HepG2 (cell line): ENCODE data around the gene POLA1. TPM values are rescaled to one million over a fixed set of nuclear protein-coding genes. Genes with fewer than 3 reads are reported as not detected.

ENCODE experiments used
- ATAC-seq: fragments of 200-7000 bp; cut with Tn5 transposase; 3 replicates; pipeline ENCODE4 v1.9.1; 2020; ENCODE audit warnings: mild to moderate bottlenecking, moderate library complexity
- BruUV-seq: library from RNA; stranded (reverse); fragments of 400-500 nt; replicated peaks from 2 replicates; lab custom pipeline; 2021; lab: Mats Ljungman, UMichigan
- CTCF ChIA-PET: fragments of 300-600 bp; formaldehyde crosslinking; extraction: SDS; loops from one replicate; lab custom pipeline; 2021; ENCODE audit warnings: low total read pairs, inconsistent platforms, low intra/inter-chr PET ratio; lab: Yijun Ruan, JAX
- POLR2A ChIA-PET: fragments of 350-600 bp; sonication (Branson Sonifier 250); formaldehyde crosslinking; loops from one replicate; lab custom pipeline; 2020; ENCODE audit warnings: antibody characterized with exemption, inconsistent platforms; lab: Yijun Ruan, JAX
- DNase-seq: peaks from one replicate; pipeline ENCODE4 v3.0.0-alpha.2; 2015; ENCODE audit warnings: low spot score
- FAIRE-seq: peaks from 3 replicates; lab custom pipeline; 2011; peaks lifted over from hg19 to GRCh38; lab: Jason Lieb, UNC
- H2AFZ ChIP-seq: one replicate; pipeline ENCODE4 v1.6.1; 2011; ENCODE audit warnings: low read length, inconsistent platforms
- H3K27ac ChIP-seq: fragments of 300-600 bp; 3 replicates; pipeline ENCODE4 v1.8.0; 2011; ENCODE audit warnings: mixed run types, mild to moderate bottlenecking, mixed read lengths, low read length, inconsistent platforms; ENCODE audit not compliant: insufficient read depth; ENCODE audit errors: extremely low read length
- H3K27me3 ChIP-seq, 2 experiments: fragments of 200-600 bp in 1 of 2; 2 replicates in 1 of 2; 3 replicates in 1 of 2; pipeline versions ENCODE4 v1.6.0 to v1.8.0; 2011; ENCODE audit warnings: low read length in 2 of 2, mild to moderate bottlenecking in 2 of 2, moderate library complexity in 2 of 2, inconsistent platforms in 1 of 2; ENCODE audit not compliant: insufficient read depth in 2 of 2, control insufficient read depth in 1 of 2
- H3K36me3 ChIP-seq, 2 experiments: fragments of 200-600 bp in 1 of 2; replicated peaks in 1 of 2; 2 replicates in 1 of 2; 3 replicates in 1 of 2; pipeline versions ENCODE4 v1.5.1 to v1.8.0; 2011; ENCODE audit warnings: low read length in 2 of 2, inconsistent platforms in 1 of 2; ENCODE audit not compliant: insufficient read depth in 2 of 2, control insufficient read depth in 1 of 2
- H3K4me1 ChIP-seq: 2 replicates; pipeline ENCODE4 v1.5.1; 2012; ENCODE audit warnings: low read length, inconsistent platforms; ENCODE audit not compliant: insufficient read depth
- H3K4me2 ChIP-seq: 2 replicates; pipeline ENCODE4 v1.6.0; 2011; ENCODE audit warnings: low read depth, low read length, inconsistent platforms
- H3K4me3 ChIP-seq, 3 experiments: fragments of 200-600 bp in 1 of 3; sonication (generic), shearing (Covaris generic) in 1 of 3; replicated peaks in 1 of 3; 2 replicates each; pipeline ENCODE4 v1.5.1; 2011 to 2016; ENCODE audit warnings: low read length in 3 of 3, inconsistent platforms in 2 of 3, low read depth in 2 of 3, mild to moderate bottlenecking in 2 of 3, control low read depth in 1 of 3, mixed read lengths in 1 of 3; ENCODE audit not compliant: insufficient read depth in 1 of 3
- H3K79me2 ChIP-seq: one replicate; pipeline ENCODE4 v1.6.1; 2011; ENCODE audit warnings: low read length, inconsistent platforms; ENCODE audit not compliant: insufficient read depth
- H3K9ac ChIP-seq: 2 replicates; pipeline ENCODE4 v1.6.0; 2011; ENCODE audit warnings: mild to moderate bottlenecking, low read depth, low read length, inconsistent platforms; ENCODE audit not compliant: insufficient read depth
- H3K9me3 ChIP-seq: 2 replicates; pipeline ENCODE4 v1.5.1; 2012; ENCODE audit warnings: mild to moderate bottlenecking, low read length
- H4K20me1 ChIP-seq: 2 replicates; pipeline ENCODE4 v1.6.0; 2011; ENCODE audit warnings: inconsistent platforms, mild to moderate bottlenecking, low read length, moderate library complexity; ENCODE audit not compliant: insufficient read depth
- ARHGAP35 ChIP-seq: sonication (generic); formaldehyde crosslinking; IDR thresholded peaks from 2 replicates; pipeline ENCODE4 v1.9.0; 2022; ENCODE audit warnings: mild to moderate bottlenecking, inconsistent platforms, moderate library complexity, missing genetic modification reagents, borderline replicate concordance
- MTF2 ChIP-seq: sonication (generic); formaldehyde crosslinking; IDR thresholded peaks from 2 replicates; pipeline ENCODE4 v1.5.0; 2020; ENCODE audit warnings: missing genetic modification reagents, borderline replicate concordance
- PHF20 ChIP-seq: sonication (generic); formaldehyde crosslinking; IDR thresholded peaks from 2 replicates; pipeline ENCODE4 v1.5.0; 2020; ENCODE audit warnings: mild to moderate bottlenecking, missing genetic modification reagents
- TCF12 ChIP-seq, 2 experiments: fragments of 450-650 bp in 1 of 2; sonication (generic) in 1 of 2; formaldehyde crosslinking in 1 of 2; IDR thresholded peaks; 2 replicates each; pipeline versions ENCODE4 v1.6.1 to v1.8.0; 2017 to 2022; ENCODE audit warnings: antibody characterized with exemption in 1 of 2, mild to moderate bottlenecking in 1 of 2, missing genetic modification reagents in 1 of 2, moderate library complexity in 1 of 2
- ZC3H4 ChIP-seq: sonication (generic); formaldehyde crosslinking; IDR thresholded peaks from 2 replicates; pipeline ENCODE4 v1.4.0; 2020; ENCODE audit warnings: missing genetic modification reagents, borderline replicate concordance
- ZNF552 ChIP-seq: sonication (generic); formaldehyde crosslinking; IDR thresholded peaks from 2 replicates; pipeline ENCODE4 v1.9.0; 2022; ENCODE audit warnings: missing genetic modification reagents, mild to moderate bottlenecking, borderline replicate concordance
- ZNF564 ChIP-seq: sonication (generic); formaldehyde crosslinking; IDR thresholded peaks from 2 replicates; pipeline ENCODE4 v1.8.1; 2023; ENCODE audit warnings: mild to moderate bottlenecking, missing genetic modification reagents
- ZNF629 ChIP-seq: sonication (generic); formaldehyde crosslinking; conservative IDR thresholded peaks from 2 replicates; pipeline ENCODE4 v1.5.0; 2020; ENCODE audit warnings: missing genetic modification reagents
- WGBS: methylation state at CpG from one replicate; pipeline ENCODE4 v1.1.6; 2017; ENCODE audit warnings: low lambda C conversion rate; 5-methylcytosine and 5-hydroxymethylcytosine counted together
- in situ Hi-C: cut with HindIII; loops from 2 replicates; pipeline ENCODE4 v1.10.0; 2017; ENCODE audit warnings: low pct_unique_long_range_greater_than_20kb; ENCODE audit not compliant: extremely low pct_ligation_motif_present
- intact Hi-C: fragments of 100-400 bp; cut with micrococcal nuclease; formaldehyde crosslinking; loops from one replicate; pipeline ENCODE4 v1.10.0; 2022; ENCODE audit not compliant: unreplicated experiment
- polyA plus RNA-seq, 8 experiments: library from polyadenylated mRNA; depleted of rRNA in 3 of 8; stranded (reverse) in 7 of 8; unstranded in 1 of 8; fragments of >200 nt; fragmentation: Illumina TruSeq in 4 of 8; extraction: Trizol in 4 of 8; gene quantifications; 2 replicates each; pipeline versions ENCODE4 v1.2.1 to v1.2.3, GENCODE V29; 2011 to 2016; ENCODE audit warnings: low read depth in 4 of 8, missing spikeins in 1 of 8, mixed read lengths in 1 of 8; ENCODE audit not compliant: insufficient read depth in 1 of 8
- total RNA-seq, 5 experiments: library from RNA; depleted of rRNA; stranded (reverse); fragments of >200 nt; fragmentation: Illumina TruSeq; extraction: Trizol; gene quantifications; 2 replicates each; pipeline ENCODE4 v1.2.3, GENCODE V29; 2016; ENCODE audit warnings: low read depth in 1 of 5
- TF ChIP-seq, protein P1 (sequence below): IDR thresholded peaks from 2 replicates; pipeline ENCODE4 v1.6.1; 2012; ENCODE audit warnings: low read depth, low read length, improper control_type of control experiment
- TF ChIP-seq, protein P2 (sequence below): sonication (generic); formaldehyde crosslinking; IDR thresholded peaks from 2 replicates; pipeline ENCODE4 v1.4.0; 2020; ENCODE audit warnings: missing genetic modification reagents, low read depth, mild to moderate bottlenecking, borderline replicate concordance
- TF ChIP-seq, protein P3 (sequence below): sonication (generic); formaldehyde crosslinking; IDR thresholded peaks from 2 replicates; pipeline ENCODE4 v1.4.0; 2020; ENCODE audit warnings: low read depth, mild to moderate bottlenecking, missing genetic modification reagents
- TF ChIP-seq, protein P4 (sequence below): sonication (generic); formaldehyde crosslinking; IDR thresholded peaks from 2 replicates; pipeline ENCODE4 v1.5.1; 2020; ENCODE audit warnings: mild to moderate bottlenecking, missing genetic modification reagents, moderate library complexity

Gene POLA1
- total and polyA plus RNA-seq, 2 of the 13 experiments (the other 11 are each of a cell fraction or from before 2014, with no cell fraction given), result 3.3 to 26.5 TPM

DNA sequence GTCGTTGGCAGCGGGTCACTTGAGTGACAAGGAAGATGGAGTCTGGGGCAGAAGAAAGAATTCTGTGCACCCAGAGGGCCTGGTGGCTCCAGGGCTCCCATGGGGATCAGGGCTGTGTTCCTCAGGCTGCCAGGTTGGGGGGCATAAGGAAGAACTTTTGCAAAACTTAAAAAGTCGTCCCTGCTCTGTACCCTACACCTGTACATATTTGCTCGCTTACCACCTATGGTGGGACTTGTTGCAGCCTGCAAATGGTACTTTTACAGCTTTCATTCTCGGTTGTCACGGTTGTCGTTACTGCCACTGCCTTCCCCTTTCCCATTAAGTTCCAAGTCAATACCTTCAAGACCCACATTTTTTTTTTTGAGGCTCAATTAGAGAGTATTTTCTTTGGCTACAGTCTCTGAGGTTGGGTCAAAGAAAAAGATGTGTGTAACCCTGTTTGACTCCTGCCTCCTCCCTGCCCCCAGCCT, 312.9 kb downstream of the POLA1 start (continued):
- TF ChIP-seq, protein P1, sequence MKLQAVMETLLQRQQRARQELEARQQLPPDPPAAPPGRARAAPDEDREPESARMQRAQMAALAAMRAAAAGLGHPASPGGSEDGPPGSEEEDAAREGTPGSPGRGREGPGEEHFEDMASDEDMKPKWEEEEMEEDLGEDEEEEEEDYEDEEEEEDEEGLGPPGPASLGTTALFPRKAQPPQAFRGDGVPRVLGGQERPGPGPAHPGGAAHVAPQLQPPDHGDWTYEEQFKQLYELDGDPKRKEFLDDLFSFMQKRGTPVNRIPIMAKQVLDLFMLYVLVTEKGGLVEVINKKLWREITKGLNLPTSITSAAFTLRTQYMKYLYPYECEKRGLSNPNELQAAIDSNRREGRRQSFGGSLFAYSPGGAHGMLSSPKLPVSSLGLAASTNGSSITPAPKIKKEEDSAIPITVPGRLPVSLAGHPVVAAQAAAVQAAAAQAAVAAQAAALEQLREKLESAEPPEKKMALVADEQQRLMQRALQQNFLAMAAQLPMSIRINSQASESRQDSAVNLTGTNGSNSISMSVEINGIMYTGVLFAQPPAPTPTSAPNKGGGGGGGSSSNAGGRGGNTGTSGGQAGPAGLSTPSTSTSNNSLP, result no peak
- TF ChIP-seq MTF2 (no peak), PHF20 (CRISPR knock-in tag) (no peak), ZC3H4 (no peak), TCF12 (IDR thresholded peaks at IDR 0.05) (no peak), TCF12 (CRISPR knock-in tag; IDR thresholded peaks at IDR 0.05) (no peak)

DNA sequence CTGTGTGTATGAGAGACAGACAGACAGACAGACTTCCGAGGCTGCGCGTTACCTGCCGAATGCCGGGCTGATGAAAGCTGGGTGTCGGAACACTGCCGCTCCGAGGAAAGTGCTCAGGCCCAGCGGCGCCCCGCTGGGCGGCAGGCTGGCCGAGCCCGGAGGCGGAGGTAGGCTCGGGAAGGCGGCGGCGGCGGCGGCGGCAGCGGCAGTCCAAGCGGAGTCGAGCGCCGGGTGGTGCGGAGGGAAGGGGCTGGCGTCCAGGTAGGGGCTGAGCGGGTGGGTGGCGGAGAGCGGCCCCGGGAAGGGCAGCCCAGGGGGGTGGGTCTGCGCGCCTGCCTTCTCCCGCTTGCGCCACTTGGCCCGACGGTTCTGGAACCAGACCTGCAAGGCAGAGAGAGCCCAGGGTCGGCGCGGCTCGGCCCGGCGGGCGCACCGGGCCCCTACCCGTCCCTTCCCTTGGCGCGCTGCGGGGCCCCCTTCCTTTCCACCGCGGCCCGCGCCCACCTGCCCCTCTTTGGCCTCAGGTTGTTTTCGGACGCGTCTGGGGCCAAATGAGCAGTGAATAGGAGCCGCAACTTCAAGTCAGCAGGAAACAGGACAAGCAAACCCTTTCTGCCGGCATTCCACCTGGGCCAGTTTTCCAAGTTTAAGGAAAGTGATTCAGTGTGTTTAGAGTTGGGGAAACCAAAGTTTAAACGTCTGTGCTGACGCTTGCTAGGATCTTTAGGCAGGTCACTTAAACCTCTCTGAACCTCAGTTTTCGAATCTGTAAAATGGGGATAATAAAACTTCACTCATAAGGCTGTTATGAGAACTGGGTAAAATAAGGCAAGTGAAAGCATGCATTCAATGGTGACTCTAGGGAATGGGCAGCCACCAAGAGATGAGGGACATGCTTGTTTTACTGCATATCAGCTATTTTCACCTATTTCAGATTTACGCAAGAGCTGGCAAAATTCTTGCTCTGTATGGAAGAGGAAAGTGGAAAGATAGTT, 313.6 kb downstream of the POLA1 start:
- in situ Hi-C loops (no loop called here), intact Hi-C loops (no loop called here)
- peaks cover 2 to 46% of the 10 kb centered on the region in 2 experiments; a peak in 2 of 5 replicates for H3K27me3 ChIP-seq
- no peaks in the 10 kb centered on the region for H4K20me1 ChIP-seq
- ChIA-PET POLR2A (no interaction called here), CTCF (no interaction called here)
- DNase-seq, result no peak
- H2AFZ ChIP-seq, result no peak overlapping the region
- no peak overlapping the region for H3K27ac ChIP-seq
- H3K4me1 ChIP-seq, result peaks cover 6% of the 10 kb centered on the region; the same call in 1 of the 2 replicates
- H3K4me2 ChIP-seq, result peak overlapping the region; percentile 66
- H3K9ac ChIP-seq, result no peak overlapping the region
- BruUV-seq, result no TSS peak
- whole genome bisulfite sequencing, result 35% methylated on average over 5 of the region's 64 CpGs
- peak; percentile 72 for ATAC-seq
- no peaks in the 10 kb centered on the region for H3K36me3 ChIP-seq
- no peak for FAIRE-seq
- H3K79me2 ChIP-seq, result no peaks in the 10 kb centered on the region
- H3K9me3 ChIP-seq, result no peaks in the 10 kb centered on the region
- H3K4me3 ChIP-seq, result peak overlapping the region in 2 of 3 experiments; percentile 12 to 43; a peak in 4 of 6 replicates
- TF ChIP-seq, protein P2, sequence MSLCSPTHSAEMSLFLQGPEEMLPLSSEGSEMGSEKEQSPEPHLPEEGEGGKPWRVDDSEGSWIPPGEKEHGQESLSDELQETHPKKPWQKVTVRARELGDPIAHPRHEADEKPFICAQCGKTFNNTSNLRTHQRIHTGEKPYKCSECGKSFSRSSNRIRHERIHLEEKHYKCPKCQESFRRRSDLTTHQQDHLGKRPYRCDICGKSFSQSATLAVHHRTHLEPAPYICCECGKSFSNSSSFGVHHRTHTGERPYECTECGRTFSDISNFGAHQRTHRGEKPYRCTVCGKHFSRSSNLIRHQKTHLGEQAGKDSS (CRISPR knock-in tag), result peak; percentile 85; the same call in 1 of the 2 replicates
- TF ChIP-seq ZNF564 (no peak), ZNF629 (CRISPR knock-in tag) (peak; percentile 85), ARHGAP35 (CRISPR knock-in tag) (no peak), ZNF552 (no peak)
- TF ChIP-seq, protein P3, sequence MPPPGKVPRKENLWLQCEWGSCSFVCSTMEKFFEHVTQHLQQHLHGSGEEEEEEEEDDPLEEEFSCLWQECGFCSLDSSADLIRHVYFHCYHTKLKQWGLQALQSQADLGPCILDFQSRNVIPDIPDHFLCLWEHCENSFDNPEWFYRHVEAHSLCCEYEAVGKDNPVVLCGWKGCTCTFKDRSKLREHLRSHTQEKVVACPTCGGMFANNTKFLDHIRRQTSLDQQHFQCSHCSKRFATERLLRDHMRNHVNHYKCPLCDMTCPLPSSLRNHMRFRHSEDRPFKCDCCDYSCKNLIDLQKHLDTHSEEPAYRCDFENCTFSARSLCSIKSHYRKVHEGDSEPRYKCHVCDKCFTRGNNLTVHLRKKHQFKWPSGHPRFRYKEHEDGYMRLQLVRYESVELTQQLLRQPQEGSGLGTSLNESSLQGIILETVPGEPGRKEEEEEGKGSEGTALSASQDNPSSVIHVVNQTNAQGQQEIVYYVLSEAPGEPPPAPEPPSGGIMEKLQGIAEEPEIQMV (CRISPR knock-in tag), result no peak
- TF ChIP-seq, protein P4, sequence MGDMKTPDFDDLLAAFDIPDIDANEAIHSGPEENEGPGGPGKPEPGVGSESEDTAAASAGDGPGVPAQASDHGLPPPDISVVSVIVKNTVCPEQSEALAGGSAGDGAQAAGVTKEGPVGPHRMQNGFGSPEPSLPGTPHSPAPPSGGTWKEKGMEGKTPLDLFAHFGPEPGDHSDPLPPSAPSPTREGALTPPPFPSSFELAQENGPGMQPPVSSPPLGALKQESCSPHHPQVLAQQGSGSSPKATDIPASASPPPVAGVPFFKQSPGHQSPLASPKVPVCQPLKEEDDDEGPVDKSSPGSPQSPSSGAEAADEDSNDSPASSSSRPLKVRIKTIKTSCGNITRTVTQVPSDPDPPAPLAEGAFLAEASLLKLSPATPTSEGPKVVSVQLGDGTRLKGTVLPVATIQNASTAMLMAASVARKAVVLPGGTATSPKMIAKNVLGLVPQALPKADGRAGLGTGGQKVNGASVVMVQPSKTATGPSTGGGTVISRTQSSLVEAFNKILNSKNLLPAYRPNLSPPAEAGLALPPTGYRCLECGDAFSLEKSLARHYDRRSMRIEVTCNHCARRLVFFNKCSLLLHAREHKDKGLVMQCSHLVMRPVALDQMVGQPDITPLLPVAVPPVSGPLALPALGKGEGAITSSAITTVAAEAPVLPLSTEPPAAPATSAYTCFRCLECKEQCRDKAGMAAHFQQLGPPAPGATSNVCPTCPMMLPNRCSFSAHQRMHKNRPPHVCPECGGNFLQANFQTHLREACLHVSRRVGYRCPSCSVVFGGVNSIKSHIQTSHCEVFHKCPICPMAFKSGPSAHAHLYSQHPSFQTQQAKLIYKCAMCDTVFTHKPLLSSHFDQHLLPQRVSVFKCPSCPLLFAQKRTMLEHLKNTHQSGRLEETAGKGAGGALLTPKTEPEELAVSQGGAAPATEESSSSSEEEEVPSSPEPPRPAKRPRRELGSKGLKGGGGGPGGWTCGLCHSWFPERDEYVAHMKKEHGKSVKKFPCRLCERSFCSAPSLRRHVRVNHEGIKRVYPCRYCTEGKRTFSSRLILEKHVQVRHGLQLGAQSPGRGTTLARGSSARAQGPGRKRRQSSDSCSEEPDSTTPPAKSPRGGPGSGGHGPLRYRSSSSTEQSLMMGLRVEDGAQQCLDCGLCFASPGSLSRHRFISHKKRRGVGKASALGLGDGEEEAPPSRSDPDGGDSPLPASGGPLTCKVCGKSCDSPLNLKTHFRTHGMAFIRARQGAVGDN, result peak; percentile 29; the same call in 1 of the 2 replicates
